Measurements from ENCODE around the gene UBA3. TPM values are rescaled to one million over a fixed set of nuclear protein-coding genes. Genes with fewer than 3 reads are reported as not detected.

UBA3 gene
- total RNA-seq, 1 experiment from 2014 or later = 76.4 TPM

- no peak overlapping the region for H3K4me3 ChIP-seq
- peaks cover 70% of the 10 kb centered on the region for H3K36me3 ChIP-seq
- H3K27ac ChIP-seq = peak overlapping the region; percentile 9; the same call in 1 of the 2 replicates
- H3K27me3 ChIP-seq (replicated peaks) = no peaks in the 10 kb centered on the region
- DNase-seq (ENCODE audit: low read depth in 1 of 2, low spot score in 2 of 2) = no peak
- H3K9me3 ChIP-seq (replicated peaks) = no peaks in the 10 kb centered on the region
- H3K4me1 ChIP-seq (replicated peaks) = peaks cover 28% of the 10 kb centered on the region
These were observed 71.2 kb downstream of the UBA3 start for GRCh38 chr3:69008980-69009379.

DNA sequence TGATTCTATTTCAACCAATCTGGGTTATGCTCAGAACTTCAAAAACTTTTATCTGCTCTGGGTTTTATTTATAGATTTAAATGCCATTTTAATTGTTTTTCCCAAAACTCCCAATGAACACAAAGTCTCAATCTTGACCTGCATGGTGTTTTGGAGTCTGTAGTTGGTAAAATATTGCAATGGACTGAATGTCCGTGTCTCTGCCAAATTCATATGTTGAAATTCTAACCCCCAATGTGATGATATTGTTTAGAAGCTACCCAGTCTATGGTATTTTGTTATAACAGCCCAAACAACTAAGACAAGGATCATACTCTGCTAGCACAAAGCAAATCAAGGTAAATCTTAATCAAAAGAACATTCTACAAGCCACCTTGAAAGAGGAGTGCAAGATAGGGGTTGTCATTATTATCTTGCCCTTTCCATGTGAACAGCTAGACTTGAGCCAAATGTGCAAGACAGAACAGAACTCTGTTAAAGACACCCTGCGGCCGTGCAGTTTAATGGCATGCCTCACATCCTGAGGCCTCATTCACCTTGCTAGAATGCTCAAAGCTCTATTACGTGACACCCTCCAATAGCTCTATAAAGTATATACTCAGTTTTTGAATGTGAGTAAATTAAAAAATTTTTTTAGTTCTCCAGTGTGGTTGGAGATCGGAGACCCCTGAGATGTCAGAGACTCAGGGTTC lies 74.2 kb downstream of the UBA3 start:
- H3K9me3 ChIP-seq (replicated peaks) = no peaks in the 10 kb centered on the region
- no peaks in the 10 kb centered on the region for H3K27me3 ChIP-seq (replicated peaks)
- H3K4me1 ChIP-seq (replicated peaks) = peaks cover 15% of the 10 kb centered on the region
- peaks cover 68% of the 10 kb centered on the region for H3K36me3 ChIP-seq
- H3K4me3 ChIP-seq = no peak overlapping the region
- DNase-seq (ENCODE audit: low read depth in 1 of 2, low spot score in 2 of 2) = no peak
- H3K27ac ChIP-seq = no peak overlapping the region

GRCh38 chr3:69005071-69005790 lies 74.9 kb downstream of the UBA3 start:
- Histone ChIP-seq H3K36me3 (peaks cover 62% of the 10 kb centered on the region), H3K4me3 (no peak overlapping the region), H3K9me3 (replicated peaks) (no peaks in the 10 kb centered on the region), H3K4me1 (replicated peaks) (peaks cover 13% of the 10 kb centered on the region), H3K27ac (no peak overlapping the region), H3K27me3 (replicated peaks) (no peaks in the 10 kb centered on the region)
- no peak for DNase-seq (ENCODE audit: low read depth in 1 of 2, low spot score in 2 of 2)

Other genes with a start within 250 kb of the UBA3 start
- not detected in 2 replicates for gene TAFA4, start 147.8 kb downstream of the UBA3 start, total RNA-seq (2014; rRNA removed; shearing (Covaris generic))
- gene EOGT, start 66.7 kb downstream of the UBA3 start, total RNA-seq (2014; rRNA removed; shearing (Covaris generic)) = 23.3 and 43.0 TPM in 2 replicates
- gene TMF1, start 28.0 kb downstream of the UBA3 start, total RNA-seq (2014; rRNA removed; shearing (Covaris generic)) = 11.8 and 19.5 TPM in 2 replicates
- 49.8 and 57.3 TPM in 2 replicates for gene ARL6IP5, start 4.6 kb upstream of the UBA3 start, total RNA-seq (2014; rRNA removed; shearing (Covaris generic))
- not detected in 2 replicates for gene LMOD3, start 42.2 kb upstream of the UBA3 start, total RNA-seq (2014; rRNA removed; shearing (Covaris generic))